HG02970 (cell line): Measurements from ENCODE around the gene GUCY1A2.
"Not testable (repeated sequence)": the region's sequence is repeated elsewhere in the genome, so short reads cannot be mapped to it uniquely, and the experiment has no call there.

ENCODE experiments used
- ATAC-seq: cut with Tn5 transposase; IDR thresholded peaks from one replicate; pipeline ENCODE4 v1.9.1; 2021; ENCODE audit warnings: mild to moderate bottlenecking, moderate library complexity, moderate number of reproducible peaks; ENCODE audit not compliant: unreplicated experiment, low FRiP score

The GUCY1A2 gene

DNA sequence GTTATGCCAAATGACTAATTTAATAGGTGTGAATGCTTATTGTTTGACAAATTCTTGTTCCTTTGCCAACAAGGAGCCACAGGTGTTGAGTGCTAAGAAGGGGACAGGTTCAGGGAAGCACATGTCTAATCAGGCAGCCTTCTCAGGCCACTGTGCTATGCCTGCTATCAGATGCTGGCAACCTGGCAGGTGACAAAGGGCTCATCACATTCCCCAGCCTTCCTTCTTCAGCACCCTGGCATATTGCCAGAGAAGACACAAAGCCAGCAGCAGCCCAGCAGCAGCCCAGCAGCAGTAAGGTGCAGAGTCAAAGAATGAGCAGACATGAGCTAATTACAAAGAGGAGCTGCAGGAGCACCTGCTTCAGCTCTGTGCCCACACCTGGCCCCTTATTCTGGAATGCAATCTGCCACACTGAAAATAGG, 68.2 kb downstream of the GUCY1A2 start:
- ATAC-seq = no peak

DNA sequence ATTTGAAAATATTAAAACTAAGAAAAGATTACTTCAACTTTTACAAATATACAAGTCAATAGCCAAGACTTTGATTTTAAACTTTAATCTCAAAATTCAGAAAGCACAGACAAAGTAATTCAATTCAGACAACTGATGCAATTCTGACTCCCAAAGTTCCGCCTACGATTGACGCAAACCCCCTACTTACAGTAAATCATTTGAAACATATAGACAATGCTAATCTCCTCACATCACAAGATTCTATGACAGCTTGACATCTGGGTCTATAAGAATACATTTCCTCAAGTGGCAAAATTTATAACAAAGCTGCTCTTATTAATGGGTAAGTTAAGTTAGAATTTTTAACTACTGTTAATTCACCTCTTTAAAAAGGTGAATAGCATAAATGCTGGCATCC, 75.2 kb downstream of the GUCY1A2 start:
- ATAC-seq = no peak

DNA sequence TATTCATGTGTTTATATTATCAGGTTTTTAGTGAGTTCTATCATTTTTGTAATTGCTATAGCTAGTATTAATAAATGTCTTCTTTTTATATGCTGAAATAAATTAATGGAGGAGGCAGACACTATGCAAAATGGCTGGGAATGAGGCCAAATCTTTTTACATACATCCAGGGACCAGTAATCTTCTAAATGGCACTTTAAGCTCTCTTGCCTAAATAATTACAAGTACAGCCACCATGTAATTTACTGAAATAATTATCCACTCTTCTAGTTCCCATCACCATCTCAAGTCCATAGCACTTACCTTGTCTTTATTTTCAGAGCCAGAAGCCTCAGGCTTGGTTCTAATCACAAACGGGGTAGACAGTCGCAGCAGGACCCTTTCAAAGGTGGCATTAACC, 79.1 kb downstream of the GUCY1A2 start:
- ATAC-seq = no peak

DNA sequence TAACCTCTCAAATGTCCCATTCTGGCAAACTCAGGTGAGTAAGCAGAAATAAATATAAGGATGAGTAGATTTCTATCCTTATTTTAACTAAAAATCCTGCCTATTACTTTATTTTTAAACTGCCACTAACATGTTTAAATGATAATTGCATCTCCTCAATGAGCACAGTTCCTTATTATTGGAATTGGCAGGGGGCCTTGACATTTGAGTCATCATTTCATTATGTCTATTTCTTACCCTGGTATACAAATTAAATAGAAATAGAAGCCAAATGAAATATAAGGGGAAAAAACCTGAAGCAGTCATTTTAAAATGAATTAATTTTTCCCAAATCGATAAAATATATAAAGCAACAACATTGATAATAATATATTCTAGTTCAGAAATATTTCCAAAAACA, 81.2 kb downstream of the GUCY1A2 start:
- ATAC-seq = no peak

DNA sequence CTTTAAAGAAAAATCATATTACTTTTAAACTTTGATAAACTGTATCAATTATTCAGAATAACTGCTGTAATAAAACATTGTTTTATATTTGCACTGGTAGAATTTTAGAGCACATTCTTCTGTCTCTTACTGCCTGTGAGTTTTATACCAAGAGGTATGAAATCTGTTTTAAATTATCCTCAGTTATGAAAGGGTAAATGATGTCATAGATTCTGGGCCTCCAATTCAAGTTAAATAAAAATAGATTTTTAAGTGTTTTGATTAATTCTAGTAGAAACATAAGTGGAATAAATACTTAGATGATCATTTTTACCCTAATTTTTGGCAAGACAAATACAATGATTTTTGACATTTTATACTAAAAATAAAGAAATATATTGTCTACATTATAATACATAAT, 93.0 kb downstream of the GUCY1A2 start:
- ATAC-seq = no peak

DNA sequence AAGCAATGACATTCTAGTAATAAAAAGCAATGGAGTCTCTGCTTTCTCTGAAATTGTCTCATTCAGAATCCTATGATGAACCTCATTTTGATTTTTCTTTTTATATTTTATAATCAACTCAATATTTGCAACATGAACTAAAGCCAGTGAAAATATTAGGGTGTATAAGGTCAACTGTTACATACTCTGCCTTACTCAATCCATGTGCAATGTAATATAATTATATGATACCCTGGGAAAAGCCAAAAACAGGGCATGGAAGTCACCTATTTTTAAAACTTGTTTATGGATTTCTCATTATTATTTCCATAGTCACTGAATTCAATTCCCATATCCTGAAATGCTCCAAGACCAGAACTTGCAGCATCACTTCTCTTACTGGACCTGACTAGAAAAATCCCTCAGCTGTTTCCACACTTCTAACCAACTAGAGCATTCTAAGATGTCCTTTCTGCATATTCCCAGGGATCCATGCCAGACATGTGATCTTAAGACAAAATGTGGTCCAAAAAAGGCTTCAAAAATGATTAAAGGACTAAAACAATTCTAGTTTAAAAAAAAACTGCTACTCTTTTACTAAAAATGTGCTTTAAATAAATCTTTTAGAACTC, 97.3 kb downstream of the GUCY1A2 start:
- no peak for ATAC-seq

DNA sequence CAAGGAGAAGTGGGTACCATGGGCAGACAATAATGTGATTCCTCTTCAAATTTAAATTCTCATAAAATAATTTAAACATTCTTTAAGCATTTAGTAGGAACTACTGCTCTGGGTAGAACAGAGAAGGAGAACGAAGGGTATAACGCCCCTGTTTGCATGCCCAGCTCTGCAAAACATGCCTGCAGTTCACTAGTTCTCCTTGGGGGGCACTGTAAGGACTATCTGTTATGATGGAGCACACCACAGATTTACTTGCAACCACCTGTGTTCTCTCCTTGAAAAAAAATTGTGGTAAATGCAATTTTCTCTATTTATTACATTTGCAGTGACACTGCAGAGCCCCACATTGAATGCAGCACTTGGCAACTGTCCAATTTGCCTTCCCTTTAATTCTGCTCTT, 100.3 kb downstream of the GUCY1A2 start:
- no peak for ATAC-seq

DNA sequence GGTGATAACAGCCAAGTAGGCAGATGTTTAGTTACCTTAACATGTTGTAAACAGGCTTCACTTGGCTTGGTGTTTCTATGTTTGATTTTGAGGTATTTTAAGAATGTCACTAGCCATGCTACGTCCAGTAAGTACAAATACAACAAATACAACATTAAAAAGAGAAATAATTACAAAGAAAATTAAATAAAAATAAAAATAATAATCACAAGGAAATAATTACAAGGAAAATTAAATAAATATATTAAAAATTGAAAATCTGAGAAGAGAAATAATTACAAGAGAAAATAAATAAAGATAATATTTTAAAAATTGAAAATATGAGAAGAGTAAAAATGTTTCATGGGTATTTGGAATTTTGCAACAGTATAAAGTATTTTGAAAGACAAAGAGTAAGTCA, 103.9 kb downstream of the GUCY1A2 start:
- no peak for ATAC-seq

DNA sequence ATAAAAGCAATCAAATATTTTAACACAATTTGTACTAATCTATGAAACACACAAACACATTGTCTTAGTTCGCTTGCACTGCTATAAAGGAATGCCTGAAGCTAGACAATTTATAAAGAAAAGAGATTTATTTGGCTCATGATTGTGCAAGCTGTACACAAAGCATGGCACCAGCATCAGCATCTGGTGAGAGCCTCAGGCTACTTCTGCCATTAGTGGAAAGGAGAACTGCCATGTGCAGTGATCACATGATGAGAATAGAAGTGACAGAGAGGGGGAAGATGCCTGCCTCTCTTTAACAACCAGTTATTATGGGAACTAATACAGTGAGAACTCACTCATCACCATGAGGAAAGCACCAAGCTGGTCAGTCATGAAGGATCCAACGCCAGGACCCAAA, 105.1 kb downstream of the GUCY1A2 start:
- no peak for ATAC-seq

DNA sequence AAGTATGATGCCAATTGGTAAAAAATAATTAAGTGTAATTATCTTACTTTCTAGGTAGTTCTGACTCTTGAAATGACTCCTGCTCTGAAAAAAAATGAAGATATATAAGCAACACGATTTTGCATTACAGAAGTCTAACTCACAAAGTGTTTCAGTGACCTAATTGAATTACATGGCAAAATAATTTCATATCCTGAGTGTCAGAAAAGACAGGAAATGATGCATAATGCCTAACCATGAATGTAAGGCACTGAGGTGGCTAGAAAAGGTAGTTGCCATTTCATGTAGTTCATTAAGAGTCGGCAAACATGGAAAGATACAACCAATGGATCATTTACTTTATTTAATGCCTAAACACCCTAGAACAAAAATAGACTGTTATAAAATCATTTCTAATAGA, 113.5 kb downstream of the GUCY1A2 start:
- ATAC-seq = no peak

DNA sequence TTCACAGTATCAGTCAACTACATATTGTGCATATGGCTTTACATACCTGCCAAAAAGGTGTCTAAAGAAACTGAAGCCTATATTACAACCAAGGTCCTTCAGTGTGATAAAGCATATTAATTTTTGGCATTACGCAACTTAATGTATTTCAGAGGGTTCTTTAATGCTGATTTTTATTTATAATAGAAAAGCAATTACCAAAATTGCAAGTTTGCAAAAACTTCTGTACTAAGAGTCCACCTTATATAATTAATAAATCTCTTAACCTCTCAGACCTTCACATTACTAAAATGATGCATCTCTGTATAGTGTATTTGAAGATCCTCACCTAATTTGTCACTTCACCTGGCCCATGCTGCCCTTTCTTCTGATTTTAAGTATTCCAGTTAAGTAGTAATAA, 128.6 kb downstream of the GUCY1A2 start:
- ATAC-seq = no peak

DNA sequence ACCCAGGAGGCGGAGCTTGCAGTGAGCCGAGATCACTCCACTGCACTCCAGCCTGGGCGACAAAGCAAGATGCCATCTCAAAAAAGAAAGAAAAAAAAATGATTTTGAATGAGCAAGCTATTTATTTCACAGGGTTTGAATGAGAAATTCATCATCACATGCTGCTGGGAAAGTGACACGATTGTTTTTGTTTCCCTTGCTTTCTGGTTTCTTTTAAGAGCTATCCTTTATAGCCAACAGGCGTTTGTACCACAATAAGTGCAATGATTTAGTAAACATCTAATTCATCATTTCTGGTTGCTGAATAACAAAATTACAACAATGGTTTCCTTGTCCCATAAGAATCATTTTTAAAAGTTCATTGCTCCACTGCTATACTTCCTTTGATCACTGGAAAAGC, 129.9 kb downstream of the GUCY1A2 start:
- ATAC-seq = no peak

DNA sequence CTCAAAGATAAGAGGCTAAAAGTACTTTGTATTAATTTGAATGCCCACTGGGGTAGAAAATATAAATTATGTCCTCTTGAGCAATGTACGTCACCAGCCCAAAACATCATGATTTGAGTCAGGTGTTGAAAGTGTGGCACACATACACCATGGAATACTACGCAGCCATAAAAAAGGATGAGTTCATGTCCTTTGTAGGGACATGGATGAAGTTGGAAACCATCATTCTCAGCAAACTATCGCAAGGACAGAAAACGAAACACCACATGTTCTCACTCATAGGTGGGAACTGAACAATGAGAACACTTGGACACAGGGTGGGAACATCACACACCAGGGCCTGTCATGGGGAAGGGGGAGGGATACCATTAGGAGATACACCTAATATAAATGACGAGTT, 134.6 kb downstream of the GUCY1A2 start:
- ATAC-seq = not testable (repeated sequence)

DNA sequence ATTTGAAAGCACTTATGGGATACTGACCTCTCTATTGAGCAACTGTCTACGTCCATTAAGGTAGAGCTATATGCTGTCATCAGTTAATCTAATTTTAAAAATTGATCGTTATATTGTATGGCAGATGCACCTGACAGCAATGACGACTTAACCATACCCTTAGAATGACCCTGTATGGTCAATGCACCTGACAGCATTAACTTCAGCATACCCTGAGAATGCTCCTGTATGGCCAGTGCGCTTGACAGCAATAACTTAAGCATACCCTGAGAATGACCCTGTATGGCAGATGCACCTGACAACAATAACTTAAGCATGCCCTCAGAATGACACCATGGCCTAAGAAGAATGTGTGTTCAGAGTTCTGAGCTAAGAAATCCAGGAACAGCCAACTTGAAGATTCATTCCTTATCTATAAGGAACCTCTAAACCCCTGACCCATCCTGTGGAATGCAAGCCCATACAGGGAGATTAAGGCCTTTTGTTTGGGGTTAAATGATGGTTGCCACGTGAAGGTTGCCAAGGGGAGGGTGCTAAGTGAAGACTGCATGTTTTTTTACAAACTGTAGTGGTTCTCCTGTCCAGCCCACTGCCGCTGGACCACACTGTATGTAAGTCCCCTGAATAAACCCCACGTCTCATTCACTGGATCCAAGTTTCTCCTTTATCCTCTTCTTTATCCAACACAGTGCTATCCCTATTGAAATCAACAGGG, 138.3 kb downstream of the GUCY1A2 start:
- ATAC-seq = no peak

DNA sequence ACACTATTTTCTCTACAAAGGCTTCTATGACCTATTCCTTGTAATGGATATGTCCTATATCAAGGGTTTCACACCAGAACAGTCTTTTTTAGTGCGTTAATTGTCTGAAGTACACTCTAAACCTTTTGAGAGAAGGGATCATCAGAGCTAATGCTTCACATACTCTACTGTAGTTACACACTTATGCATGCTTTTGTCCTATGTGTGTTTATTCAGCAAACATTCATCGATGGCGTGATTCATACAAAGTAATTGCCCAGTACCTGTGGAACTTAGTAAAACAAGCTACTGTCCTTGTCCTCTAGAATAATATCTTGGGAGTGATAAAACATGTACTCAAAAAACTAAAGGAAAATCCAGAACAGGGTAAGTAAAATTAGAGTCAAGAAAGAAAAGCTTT, 139.2 kb downstream of the GUCY1A2 start:
- ATAC-seq = no peak

DNA sequence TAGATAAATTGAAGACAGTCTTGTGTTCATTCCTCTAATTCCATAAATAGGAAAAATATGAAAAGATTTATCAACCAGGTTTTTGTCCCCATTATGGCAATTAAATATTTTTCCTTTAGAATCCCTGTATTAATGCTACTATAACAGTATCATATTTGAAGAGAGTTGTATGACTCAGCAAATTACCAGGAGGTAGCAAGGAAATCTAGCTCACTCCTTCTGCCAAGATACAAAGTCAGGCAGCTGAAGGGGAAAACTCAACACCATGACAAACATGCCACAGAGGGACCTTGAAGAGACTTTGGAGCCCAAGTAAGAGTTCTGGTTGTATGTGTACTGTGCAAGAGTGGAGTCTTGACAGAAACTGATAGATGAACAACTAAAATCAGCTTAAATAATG, 143.3 kb downstream of the GUCY1A2 start:
- no peak for ATAC-seq

DNA sequence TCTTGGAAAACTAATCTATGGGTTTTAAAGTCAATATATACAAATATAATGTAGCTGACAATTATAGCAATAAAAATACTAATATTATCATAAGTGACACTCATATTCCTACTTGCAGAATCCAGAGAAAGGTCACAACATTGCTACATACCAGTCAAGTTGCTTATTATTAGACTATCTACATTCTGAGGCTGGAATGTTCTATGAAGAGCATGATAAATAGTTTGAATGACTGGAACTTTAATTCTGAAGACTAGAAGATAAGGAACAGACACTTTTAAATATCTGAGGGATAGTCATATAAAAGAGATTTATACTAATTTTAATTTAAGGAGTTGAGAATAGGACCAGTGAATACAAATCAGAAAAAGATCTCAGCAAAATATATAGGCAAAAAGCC, 146.0 kb downstream of the GUCY1A2 start:
- no peak for ATAC-seq

DNA sequence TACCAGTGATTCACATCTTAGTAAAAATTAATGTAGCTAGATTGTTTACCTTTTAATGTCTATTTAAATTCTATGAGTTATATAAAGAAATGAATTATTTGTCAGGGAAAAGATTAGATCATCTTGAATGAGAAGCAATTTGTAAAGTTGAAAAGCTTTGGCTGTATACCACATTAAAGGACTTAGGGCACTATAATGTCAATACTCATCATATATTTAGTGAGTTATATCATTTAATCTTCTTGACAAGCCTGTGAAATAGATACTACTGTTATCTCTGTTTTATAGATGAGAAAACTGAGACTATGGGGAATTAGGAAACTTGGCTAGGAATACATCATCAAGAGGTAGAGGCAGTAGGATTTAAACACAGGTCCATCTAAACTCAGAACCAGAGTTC, 160.1 kb downstream of the GUCY1A2 start:
- no peak for ATAC-seq

DNA sequence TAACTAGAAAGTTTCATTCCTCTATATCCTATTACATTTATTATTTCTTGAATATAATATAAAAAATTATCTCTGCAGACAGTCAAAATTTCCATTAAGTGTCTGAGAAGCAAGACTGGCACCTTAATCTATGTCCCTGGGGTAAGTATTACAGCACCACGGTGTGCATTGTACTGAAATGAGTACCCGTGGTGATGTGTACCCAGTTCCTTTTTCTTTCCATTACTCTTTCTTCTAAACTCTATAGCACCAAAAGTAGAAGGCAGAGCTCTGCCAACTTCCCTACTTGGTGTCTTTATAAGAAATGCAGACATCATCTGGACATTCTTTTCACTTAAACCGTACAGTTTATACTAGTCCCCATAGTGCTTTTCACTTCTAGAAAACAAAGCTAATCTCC, 161.7 kb downstream of the GUCY1A2 start:
- ATAC-seq = no peak

DNA sequence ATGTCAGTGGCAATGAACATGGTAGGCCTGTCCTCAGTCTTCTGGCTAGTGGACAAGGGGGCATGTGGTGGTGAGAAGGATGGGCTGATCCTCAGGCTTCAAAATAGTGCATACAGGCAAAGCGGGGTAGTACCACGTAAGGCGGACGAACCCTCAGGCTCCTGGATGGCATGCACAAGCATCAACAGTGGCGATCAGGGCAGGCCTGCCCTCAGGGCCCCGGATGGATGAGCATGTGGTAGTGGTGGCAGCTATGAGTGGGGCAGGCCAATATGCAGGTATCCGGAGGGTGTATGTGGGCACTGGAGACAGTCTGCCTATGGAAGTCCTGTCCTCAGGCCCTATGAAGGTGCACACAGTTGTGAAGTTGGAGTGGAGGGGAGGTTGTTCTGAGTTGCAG, 163.8 kb downstream of the GUCY1A2 start:
- ATAC-seq = no peak

DNA sequence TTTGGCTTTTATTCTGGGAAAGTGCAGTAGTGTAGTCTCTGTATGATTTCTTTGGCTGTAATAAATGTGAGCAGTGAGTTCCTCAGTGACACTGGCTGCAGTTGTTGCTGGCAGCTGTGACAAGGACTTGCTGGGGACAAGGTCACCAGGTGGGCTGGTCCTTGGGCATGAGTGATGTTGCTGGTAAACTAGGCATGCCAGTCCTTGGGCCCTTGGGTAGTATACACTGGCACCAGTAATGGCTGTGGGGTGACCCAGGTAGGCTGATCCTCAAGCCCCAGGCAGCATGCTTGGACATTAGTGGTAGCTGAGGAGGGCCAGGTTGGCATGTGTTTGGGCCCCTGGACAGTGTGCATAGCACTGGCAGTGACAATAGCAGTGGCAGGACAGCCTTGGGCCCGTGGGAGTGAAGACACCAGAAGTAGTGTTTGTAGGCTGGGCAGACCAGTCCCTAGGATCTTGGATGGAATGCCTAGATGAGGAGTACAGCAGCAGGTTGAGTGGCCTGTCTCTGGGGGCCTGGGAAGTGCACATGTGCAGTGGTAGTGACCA, 164.3 kb downstream of the GUCY1A2 start:
- no peak for ATAC-seq

DNA sequence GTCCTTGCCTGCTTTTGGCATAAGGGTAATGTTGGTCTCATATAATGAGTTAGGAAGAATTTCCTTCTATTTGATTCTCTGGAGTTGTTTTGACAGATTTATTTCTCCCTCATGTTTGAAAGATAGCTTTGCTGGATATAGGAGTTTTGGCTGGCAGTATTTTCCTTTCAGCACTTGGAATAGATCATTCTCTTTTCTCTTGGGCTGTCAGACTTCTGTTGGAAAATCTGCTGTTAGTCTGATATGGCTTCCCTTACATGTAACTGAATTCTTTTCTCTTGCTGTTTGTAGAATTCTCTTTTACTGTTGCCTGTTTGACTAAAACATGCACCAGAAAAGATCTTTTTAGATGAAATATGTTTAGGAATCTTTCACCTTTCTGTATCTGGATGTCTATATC, 165.5 kb downstream of the GUCY1A2 start:
- ATAC-seq = no peak
